Activated effector memory CD4-positive, alpha-beta T cell treated with Interleukin-2 at 50 U/mL for 16 hours (primary cell): Measurements from ENCODE around the gene TUBGCP3.

Experiments
- DNase-seq: peaks from one replicate; pipeline ENCODE4 v3.0.0-alpha.2; 2020

Gene TUBGCP3

DNA sequence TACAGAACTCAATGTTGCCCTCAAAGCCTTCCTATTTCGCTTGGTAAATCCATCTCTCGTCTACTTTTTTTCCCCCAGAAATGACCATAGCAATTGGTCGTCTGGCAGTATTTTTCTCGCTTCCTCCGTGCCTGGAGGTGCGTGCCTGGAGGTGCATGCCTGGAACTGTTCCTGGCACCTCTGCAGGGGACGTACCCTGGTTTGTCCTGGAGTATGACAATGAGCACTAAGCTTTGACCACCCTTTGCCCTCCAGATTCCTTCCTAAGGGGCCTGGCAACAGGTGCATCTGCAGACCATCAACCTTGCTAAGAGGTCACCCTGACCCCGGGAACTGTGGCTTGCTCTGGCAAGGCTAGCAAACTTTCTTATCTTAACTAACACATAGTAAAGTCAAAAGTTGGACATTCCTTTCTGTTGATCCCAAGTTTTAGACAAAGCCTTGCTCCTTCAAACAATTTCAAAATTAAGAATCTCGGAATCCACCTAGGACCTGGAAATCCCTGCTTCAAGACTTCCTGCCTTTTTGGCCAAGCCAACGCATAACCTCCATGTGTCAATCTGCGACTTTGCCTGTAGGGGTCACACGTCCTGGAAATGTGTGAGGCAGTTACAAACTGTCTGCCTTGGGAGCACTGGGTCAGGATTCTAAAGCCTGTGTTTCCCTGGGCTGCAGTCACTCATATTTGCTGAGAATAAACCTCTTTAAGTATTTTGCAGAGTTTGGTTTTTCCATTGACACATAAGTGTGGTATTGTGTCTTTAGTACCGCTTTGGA, 28.8 kb upstream of the TUBGCP3 start:
- DNase-seq: no peak

DNA sequence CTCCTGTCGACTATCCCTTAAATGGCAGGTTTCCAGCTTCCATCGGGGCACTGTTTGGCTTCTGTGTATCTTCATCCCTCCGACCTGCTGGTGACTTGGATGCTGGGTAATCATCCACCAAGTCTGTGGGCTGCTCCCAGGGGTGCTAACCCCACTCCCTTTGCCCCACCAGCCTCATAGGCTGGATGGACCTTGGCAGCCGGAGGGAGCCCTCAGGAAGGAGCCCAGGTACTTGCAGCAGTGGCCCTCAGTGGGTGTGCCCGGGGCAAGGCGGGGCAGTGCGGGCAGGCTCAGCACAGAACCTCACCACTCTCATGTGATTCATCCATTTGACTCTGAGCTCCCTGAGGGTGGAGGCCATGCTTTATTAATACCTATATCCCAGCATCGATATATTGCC, 27.4 kb upstream of the TUBGCP3 start:
- no peak for DNase-seq

DNA sequence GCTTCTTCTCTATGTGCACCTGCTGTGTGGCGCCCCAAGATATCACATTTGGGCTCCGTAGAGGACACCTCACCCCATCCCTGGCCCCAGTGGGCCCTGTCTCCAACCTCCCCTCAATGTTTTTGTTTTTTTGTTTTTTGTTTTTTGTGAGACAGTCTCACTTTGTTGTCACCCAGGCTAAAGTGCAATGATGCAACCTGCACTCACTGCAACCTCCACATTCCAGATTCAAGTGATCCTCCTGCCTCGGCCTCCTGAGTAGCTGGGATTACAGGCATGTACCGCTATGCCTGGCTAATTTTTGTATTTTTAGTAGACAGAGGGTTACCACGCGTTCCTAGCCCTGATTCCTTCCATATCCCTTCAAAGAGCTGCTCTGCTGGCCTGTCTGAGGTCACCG, 26.9 kb upstream of the TUBGCP3 start:
- DNase-seq: no peak

DNA sequence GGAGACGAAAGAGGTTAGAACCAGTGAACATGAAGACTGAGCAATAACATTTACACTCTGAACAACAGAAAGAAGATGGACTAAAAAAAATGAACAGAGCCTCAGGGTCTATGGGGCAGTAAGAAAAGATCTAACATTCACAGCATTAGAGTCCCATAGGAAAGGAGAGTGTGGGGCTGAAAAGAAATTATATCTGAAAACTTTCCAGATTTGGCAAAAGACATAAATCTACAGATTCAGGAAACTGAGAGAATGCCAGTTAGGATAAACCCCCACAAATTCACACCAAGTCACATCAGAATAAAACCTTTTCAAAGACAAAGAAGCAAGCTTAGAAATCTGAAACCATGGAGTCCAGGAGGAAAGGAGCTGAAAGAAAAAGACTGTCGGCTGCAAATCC, 20.3 kb upstream of the TUBGCP3 start:
- no peak for DNase-seq

DNA sequence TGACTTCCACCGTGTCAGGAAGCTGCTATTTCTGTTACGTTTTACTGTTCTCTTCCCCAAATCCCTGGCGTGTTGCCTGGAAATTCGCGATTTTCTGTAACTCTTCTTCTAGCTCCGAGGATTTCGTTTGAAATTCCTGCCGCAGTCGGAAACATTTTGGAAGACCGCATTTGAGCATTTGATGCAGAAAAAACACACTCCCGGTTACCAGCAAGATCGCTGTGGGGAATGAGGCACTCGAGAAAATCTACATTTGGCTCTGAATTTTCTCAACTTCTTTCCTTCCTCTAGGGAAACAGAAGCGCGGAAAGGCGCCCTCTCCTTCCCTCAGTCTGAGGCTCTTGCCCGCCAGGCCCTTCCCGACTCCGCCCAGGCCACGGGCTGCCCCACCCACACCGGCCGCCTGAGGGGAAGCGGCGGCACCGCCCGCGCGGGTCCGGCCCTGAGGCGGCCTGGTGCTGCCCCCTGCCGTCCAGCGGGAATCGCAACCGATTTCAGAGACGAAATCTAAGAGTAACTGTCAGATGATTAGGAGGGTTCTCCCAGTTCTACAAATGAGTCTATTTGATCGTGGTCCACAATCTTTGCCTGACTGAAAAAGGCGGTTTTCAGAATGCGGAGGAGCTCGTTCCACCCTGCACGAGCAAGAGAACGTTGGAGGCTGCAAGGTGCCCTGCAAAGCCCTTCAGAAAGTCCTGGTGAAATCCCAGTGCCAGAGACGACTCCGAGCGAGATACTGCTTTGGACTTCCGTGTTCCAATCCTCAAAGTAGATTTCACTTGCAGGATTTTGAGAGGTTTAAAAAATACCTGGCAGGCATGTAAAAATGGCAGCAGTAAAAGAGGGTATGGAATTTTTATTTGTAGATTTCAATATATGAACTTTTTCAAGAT, 18.4 kb upstream of the TUBGCP3 start:
- peak; percentile 77 for DNase-seq

DNA sequence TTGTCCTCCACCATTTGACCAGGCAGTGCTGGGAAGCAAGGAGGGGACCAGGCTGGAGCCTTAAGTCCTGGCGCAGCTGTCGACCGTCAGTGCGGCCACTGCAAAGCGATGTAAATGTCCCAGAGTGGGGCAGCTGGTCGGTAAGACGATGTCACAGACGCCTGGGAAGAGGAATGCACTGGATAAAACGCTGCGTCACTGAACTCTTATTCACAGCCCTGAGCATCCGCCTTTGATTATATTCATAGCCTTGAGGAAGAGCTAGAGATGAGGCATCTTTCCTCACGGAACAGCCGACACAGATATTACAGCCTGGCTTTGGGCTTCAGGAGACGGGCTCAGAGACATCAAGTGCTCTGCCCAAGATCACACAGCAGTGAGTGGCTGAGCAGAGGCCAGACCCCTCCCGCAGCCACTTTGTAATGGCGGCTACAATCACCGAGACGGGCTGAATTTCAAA, 17.6 kb upstream of the TUBGCP3 start:
- no peak for DNase-seq

DNA sequence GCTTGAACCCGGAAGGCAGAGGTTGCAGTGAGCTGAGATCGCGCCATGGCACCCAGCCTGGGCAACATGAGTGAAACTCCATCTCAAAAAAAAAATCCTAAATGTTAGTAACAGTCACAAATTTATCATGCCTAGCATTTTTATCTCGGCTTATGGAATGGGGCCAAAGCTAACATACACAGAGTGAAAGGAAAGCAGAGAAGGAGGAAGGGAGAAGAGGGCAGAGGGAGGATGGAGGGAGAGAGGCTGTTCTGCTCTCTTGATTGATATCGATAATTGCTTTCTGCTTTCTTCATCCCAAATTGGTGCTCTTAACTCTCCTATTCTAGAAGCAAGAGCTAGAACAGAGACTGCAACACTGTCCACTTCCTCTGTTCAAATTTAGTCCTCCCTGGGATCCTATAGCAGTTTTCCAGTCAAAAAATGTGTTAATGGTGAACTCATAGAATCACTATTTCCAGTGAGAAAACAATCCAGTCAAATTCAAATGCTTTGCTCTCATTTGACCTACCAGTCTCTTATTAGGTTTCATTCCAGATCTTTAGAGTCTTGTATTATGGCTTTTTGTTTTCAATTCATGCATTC, 15.8 kb upstream of the TUBGCP3 start:
- DNase-seq: no peak

DNA sequence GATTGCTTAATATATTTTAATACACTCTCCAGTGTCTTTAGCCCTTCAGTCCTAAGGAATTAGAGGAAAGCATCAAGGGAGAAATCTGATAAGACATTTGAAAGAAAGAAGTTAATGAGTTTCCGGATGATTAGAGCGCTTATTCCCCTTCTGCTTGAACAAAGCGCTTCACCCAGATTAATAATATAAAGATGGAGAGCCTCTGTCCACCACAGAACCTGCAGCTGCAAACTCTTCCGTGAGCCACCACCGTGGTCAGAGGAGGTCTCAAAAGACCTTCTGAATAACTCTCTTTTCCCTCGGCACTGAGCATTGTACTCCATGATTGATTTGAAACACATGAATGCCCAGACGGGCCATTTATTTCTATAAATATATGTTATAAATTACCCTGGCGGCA, 14.2 kb upstream of the TUBGCP3 start:
- no peak for DNase-seq

DNA sequence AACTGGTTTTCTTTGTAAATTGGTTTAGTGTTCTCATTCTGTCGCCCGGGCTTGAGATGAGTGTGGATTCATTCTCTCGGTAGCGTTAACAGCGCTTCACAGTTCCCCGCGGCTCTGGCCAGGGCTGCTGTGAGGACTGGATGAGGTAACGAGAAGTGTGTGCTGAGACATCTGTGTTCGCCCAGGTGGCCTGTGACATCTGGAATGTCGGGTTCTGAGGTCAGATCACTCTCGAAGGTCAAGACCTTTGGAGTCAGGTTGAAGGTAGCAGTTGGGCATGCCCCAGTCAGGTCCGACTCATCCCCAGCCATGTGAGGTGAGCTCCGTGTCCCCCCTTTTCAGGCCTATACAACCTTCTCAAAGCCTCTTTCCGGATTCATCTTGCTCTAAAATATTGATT, 13.4 kb upstream of the TUBGCP3 start:
- no peak for DNase-seq

DNA sequence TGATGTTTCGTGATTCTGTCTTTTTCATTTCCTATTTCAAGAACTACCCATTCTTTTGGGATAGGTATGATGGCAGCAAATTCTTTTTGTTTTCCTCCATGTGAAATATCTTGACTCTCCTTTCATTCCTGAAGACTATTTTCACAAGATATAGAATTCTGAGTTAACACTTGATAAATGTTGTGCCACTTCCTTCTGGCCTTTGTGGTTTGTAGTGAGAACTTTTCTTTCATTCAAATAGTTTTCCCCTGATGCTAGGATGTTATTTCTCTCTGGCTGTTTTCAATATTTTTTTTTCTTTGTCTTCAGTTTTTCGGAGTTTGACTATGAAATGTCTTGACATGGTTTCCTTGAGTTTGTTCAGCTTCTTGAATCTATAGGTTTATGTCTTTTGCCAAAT, 8.3 kb upstream of the TUBGCP3 start:
- no peak for DNase-seq

DNA sequence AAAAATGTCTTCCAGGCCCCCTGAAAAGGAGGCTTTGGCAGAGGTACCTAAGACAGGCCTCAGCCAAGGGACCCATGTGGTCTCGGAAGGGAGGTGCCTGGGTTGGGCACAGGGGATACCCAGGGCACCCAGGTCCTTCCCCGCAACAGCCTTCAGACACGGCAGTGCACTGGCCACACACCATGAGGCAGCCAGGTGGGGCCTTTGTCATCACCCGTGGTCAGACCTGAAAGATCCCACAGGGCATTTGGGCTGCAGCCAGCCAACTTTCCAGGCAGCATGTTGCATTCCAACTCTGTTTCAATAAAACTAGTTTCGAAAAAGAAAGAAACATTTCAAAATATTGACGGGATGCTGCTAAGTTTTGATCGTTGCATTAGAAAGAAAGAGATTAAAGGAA, 4.7 kb upstream of the TUBGCP3 start:
- DNase-seq: no peak

DNA sequence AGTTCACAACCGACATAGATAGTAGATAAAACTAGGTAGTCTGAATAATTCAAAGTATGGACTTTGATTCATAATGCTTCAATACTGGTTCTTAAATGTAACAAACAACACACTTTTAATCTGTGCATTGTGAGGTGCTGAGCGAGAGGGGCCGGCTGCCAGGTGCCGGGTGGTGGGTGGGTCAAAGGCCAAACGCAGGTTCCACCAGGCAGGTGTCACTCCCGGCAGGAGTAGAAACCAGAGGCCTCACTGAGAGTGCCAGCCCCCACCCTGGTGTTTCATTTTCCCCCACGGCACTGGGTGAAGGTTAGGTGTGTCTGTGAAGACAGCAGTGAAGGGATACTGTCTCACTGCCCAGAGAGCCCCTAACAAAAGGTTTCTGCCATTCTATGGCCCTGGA, 4.2 kb upstream of the TUBGCP3 start:
- no peak for DNase-seq

DNA sequence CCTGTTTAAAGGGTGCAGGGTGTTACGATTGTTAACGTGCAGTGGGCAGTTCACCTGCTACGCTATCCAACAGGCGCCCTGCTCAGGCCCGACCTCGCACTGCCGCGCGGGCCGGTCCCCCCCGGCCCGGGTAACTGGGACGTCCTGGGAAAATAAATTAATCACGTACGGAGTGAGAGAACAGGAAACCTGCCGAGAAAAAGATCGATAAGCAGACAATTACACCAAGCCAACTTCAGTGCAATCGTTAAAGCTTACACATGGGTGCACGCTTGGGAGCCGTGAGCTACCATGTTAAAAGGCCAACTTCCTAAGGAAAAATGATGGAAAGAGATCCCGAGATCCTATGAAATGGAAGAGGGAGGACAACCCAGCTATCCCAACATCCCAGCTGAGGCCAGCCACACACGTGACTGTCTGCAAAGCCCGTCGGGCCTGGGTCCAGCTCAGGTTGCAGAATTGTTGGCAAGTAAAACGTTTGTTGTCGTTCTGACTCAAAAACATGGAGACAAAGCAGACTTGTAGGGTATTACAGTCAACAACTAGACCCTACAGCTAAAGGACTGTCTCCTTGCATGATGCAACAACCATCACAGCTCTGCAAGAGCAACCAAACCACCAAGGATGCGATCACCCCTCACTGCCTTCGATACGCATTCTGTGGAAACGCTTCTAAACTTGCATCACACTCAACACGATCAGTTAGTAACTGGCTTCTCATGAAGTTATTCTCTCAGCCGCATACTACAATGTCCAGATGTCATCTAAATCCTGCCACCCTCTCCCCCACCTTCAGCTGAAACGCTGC, 741 bp upstream of the TUBGCP3 start:
- no peak for DNase-seq

DNA sequence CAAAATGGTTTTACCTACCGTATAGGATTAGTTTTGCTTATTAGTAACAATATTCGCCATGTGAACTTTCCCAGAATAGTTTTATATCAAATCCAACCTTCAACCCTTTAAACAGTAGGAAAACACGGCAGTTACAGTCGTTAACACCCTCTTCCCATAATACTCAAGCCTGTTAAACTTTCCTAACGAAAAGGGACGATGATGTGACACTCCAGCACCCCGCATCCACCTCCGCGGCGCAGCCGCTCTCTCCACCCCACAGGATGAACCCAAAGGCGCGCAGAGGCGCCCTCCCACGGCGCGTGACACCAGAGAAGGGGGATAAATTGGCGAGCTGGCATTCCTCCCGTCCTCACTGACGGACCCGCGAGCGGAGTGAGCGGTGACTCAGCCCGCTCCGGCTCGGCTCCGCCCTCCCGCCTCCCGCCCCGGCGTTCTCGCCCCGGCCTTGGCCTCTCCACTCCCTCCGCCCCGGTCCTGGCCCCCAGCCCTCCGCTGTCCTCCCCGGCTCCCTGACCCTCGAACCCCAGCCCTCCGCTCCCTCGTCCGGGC, 665 bp downstream of the TUBGCP3 start:
- DNase-seq: peak; percentile 48

DNA sequence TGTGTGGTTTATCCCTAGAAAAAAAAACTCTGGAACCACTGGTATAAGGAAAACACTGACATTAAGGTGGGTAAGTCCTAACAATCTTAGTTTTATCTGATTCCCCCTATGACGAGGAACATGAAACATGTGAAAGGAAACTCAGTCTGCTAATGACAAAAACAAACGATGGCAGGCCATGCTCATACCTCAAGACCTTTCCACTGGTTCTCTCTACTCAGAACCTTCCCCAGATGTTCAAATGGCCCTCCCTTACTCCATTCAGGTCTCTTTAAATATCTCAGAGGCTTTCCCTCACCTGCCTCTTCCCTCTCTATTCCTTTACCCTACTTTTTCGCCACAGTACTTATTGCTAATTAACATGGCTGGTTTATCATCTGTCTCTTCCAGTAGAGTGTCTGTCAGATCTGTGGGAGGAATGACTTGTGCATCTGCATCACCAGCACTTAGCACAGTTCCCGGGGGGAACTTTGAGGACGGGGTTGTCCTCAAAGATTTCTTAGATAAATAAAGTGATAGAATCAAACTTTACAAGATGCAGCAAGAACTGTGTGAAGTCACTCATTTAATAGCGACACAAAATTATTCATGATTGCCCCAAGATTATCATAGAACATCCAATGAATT, 1.5 kb downstream of the TUBGCP3 start:
- no peak for DNase-seq

DNA sequence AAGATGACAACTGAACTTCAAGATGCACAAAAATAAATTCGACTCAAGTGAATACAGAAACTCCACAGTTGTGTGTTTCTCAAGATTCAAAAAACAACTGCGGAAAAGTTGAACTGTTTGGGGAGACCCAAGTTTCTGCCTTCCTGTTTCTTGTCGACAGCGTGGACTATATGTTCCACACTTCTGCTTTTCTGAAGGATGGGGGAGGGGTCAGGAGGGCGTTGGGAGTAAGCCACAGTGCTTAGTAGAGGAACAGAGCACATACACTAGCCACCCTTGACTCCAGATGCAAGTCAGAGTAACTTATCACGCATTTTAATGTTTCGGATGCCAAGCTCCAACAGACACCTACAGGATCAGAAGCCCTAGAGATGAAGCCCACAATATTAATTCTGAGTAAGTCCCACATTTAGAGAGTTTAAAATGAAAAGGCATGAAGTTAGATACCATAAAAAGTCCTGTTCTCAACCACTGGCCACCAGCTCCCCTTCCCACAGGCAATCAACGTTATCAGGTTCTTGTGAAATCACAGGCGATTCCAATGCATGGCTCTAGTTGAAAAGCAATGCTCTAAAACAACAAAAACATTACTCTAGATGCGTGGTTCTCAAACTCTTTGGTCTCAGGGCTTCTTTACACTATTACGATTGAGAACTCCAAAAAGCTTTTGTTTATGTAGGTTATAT, 4.2 kb downstream of the TUBGCP3 start:
- DNase-seq: no peak

DNA sequence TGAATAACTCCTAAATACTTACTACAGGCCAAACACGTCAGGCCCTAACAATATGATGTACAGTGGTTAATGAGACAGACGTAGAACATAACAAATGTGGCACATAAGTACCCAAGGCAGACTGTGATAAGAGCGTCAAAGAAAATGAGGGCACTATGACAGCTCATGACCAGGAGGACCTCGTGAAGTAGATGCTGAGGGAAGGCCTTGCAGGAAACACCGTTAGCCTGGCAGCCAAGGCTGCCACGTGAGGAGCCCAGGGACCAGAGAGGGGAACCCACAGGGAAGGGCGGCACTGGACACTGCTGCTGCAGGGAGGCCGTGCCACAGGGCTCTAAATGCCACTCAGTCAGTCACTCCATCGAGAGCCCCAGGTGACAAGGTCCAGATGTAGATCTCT, 5.7 kb downstream of the TUBGCP3 start:
- DNase-seq: no peak

DNA sequence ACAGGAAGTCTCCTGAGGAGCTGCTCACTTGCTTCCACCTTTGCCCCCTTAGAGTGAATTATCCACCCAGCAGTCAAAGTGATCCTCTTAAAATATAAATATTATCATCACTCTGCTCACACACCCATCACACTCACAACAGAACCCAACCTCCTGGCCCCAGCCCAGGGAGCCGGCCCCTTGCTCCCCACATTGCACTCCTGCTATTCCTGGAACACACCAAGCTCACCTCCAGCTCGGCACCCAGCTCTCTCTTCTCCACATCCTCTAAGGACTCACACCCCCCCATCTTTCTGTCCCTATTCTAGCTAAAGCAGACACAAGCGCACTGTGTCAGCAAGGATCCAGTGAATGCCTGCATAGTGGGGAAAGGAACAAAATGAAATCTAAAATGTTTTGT, 7.0 kb downstream of the TUBGCP3 start:
- DNase-seq: no peak

DNA sequence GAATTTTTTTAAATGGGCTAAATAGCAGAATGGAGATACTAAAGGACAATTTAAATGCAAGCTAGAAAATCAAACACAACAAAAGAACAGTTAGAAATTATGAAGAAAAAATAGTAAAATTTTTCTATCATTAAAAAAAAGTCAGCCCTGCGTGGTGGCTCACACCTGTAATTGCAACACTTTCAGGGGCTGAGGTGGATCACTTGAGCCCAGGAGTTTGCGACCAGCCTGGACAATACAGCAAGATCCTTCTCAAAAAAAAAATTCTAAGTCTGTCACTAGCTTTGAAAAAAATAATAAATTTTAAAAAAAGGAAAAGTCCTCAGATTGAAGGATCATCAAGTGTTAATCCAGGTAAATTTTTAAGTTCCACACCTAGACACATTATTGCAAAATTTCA, 7.7 kb downstream of the TUBGCP3 start:
- no peak for DNase-seq

DNA sequence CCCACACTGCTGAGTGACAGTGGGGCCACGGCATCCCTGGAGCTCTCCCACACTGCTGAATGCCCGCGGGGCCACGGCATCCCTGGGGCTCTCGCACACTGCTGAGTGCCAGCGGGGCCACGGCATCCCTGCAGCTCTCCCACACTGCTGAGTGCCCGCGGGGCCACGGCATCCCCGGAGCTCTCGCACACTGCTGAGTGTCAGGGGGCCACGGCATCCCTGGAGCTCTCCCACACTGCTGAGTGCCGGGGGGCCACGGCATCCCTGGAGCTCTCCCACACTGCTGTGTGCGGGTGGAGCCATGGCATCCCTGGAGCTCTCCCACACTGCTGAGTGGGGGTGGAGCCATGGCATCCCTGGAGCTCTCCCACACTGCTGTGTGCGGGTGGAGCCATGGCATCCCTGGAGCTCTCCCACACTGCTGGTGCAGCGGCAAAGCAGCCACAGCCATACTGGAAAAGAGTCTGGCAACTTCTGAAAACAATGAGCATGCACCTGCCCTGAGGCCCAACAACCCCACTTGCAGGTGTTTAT, 8.6 kb downstream of the TUBGCP3 start:
- DNase-seq: no peak

DNA sequence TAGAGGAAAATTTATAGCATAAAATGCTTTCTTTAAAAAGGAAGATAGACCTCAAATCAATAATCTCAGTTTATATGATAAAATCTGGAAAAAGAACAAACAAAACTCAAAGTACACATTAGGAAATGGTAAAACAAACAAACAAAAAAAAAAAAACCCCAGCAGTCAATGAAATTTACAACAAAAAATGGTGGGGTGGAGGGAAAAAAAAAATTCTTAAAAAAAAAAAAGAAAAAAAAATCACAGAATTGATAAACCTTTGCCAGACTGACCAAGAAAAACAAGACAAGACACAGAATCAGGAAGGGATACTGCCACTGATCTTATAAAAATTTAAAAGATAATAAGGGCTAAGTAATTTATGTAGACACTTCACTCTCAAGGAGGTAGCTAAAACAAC, 11.2 kb downstream of the TUBGCP3 start:
- no peak for DNase-seq
